CD4-positive, alpha-beta T cell treated with Interferon alpha-2 for 1 hour (primary cell): ENCODE data around the gene CUL4A.

ENCODE experiments used
- DNase-seq, 2 donors: peaks; one replicate each; pipeline ENCODE4 v3.0.0-alpha.2; 2020 to 2022

Gene CUL4A

DNA sequence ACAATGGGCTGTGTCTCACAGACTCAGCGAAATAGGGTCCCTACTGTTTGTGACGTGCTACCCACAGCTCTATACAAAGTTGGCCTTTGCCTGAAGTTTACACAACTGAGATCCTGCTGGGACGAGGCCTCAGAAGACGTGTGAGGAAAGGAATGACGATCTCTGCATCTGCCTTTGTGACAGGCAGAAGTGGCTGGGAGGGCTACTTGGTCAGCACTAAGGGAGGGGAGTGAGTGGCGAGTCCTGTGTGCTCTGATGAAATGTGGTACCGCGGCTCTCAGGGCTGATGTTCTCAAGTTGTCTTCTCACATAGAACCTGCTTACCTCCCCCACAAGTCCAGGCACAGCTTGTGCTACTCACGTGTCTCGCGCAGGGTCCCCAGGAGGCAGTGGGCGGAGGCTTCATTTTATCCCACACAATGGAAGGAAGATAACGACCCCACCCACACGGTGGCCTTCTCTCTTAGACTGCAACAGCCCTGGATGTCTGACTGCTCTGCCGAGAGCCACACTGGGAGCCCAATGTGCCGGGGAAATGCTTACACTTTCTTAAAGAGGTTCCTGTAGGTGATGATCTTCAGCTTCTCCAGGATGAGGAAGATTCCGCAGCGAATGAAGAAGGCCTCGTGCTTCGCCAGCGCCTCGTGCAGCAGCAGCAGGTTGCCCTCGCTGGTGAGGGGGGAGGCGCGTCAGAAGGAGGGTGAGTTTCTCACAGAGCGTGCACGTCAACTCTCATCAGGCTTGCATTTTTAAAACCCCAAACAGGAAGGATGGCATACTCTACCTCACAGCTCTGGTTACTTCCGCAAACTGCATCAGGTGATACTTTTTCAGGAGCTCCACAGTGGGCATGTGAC, 29.8 kb upstream of the CUL4A start:
- DNase-seq: peak in 1 of 2 donors; percentile 37

DNA sequence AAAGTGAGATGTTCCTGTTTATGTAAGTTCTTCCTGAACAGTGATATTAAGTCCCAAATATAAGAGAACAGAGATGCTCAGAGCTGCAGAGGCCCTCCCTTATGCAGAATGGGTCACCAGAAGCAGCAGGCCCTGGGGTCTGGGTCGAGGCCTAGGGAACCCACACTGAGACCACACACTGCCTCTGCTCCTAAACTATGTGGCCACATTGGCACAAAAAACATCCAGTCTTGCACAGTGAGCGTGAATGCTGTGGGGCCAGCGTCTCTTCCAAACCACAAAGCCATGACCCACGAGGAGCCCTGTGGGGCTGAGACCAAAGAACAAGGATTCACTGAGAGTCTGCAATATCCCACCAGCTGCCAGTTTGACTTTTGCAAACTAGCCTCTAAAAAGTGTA, 27.4 kb upstream of the CUL4A start:
- no peak for DNase-seq

DNA sequence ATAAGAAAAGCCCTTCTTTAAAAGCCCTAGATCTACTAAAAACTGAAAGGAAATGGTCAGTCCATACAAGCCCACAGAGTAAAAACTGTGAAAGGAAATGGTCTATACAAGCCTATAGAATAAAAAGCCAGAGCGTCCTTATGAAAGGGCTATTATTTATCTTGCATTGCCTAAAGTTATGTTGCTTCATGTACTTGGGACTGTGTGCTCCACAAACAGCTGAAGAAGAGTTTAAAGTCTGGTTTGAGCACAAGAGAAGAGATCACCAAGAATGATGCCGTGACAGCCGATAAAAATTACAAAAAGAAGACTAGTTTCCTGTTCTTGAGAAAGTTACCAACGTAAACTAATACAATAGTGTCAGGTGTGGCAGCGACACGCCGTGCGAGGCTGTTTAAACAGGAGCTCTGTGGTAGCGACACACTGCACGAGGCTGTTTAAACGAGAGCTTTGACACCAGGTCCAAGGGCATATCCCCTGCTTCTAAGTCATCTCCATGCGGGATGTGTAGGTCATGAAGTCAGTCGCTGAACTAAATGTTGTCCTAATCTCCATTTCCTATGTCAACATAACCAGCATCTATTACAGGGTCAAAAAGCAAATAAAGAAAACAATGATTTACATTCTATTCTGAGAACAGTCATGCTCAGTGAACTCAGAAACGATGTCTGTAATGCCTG, 25.8 kb upstream of the CUL4A start:
- DNase-seq: no peak

DNA sequence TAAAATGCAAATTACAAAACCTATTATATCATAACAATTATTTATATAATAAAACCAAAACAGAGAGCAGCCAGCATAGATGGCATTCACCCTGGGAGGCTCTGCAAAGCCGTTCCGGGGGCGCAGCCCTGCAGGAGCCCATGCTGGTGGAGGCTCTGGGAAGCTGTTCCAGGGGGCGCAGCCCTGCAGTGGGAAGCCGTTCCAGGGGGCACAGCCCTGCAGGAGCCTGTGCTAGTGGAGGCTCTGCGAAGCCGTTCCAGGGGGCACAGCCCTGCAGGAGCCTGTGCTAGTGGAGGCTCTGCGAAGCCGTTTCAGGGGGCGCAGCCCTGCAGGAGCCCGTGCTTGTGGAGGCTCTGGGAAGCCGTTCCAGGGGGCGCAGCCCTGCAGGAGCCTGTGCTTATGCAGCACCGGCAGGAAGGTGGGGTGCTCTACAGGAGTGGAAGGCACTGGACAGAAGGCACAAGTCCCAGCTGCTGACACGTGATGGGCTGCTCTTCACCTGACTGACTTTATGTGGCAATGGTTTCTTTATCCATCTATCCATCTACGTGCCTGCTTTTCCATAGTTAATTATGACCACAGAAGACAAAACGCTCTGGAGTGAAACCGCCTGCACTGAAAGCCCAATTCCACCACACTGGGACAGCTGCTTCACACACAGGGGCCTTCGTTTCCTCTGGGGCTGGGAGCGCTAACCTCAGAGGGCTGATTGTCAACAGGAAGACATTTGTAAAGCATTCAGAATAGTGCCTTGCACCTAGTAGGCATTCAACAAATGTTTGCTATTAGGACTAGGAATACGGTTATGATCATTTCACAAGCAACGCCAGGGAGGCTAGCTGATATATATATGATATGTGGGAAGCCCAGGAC, 24.6 kb upstream of the CUL4A start:
- DNase-seq: peak in 1 of 2 donors; percentile 51

DNA sequence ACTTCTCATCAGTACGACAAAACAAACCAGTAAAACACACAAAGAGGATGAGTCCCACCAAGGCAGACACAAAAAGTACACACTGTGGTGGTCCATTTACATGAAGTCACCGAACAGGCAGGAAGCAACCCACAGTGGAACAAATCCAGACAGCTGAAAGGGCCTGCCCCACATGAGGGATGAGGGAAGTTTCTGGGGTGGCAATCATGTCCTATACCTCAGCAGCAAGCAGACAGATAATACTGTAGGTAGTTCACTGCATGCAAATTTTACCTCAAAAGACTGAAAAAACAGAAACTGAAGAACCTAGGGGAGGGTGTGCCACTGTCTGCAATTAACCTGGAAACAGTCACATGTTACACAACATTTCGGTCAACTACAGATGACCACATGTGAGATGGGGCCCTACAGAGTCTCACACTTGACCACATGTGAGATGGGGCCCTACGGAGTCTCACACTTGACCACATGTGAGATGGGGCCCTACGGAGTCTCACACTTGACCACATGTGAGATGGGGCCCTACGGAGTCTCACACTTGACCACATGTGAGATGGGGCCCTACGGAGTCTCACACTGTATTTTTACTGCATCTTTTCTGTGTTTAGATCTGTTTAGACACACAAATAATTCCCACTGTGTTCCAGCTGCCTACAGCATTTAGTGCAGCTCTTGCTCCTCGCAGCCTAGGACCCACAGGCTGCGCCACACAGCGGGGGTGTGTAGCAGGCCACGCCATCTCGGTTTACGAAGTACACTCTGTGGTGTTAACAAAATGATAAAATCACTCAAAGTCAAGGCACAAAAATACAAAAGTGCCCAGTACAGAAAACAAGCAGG, 23.1 kb upstream of the CUL4A start:
- DNase-seq: peak; percentile 28 to 46

DNA sequence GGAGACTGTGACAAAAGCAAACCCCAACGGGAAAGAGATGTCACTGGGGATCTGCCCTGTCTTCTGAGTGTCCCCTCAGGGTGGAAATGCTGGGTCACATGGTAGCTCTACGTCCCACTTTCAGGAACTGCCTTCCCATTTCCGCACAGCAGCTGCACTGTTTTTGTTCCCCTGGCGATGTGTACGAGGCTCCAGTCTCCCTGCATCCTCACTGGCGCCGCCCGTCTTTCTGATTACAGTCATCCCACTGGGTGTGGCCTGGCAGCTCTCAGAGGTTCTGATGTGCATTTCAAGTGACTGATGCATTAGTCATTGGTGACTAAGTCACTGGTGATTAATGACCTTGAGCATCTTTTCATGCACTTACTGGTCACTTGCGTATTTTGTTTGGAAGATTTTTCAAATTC, 22.1 kb upstream of the CUL4A start:
- DNase-seq: peak; percentile 27 to 66

DNA sequence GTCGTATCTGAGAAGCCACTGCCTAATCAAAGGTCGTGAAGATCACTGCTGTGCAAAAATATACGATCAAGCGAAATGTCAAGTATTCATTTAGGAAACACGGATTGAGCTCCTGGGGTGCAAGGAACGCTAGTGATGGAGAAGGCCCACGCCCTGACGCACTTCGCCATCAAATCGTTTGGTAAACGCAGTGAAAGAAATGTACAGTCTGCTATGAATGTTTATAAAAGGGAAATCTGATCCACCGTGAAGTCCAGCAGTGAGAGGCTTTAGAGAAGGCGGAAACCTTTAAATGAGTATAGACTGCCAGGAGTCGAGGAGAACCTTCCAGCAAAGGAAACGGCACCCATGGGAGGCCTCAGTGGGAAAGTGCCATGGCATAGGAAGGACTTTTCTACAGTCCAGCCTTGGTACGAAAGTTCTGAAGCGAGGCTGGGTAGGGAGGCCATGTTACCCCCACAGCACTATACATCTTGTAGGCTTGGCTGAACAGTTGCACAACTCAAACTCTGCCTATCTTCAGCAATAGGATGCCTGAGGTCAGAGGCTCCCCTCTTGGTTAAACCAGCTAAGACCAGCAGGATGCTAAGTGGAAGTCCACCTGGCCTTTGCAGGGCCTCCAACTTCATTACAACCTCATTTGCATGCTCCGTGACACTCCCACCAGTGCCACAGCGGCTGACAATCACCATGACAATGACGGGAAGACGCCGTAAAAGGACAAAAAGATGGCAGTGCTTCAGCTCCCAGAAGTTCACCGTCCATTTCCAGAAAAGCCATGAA, 21.3 kb upstream of the CUL4A start:
- no peak for DNase-seq

DNA sequence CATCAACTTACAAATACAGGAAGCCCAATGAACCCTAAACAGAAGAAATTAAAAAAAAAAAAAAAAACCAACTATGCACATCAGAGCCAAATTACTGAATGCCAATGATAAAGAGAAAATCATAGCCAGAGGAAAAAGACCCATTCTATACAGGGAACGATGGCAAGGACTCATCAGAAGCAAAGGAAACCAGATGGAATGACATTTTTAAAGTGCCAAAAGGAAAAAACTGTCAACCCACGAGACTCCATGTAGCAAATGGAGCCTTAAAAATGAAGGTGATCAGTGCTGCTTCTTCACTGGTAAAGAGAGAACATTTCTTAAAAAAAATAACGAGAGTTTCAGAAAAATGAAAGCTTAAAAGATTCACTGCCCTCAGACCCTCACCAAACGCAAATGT, 19.2 kb upstream of the CUL4A start:
- no peak for DNase-seq

DNA sequence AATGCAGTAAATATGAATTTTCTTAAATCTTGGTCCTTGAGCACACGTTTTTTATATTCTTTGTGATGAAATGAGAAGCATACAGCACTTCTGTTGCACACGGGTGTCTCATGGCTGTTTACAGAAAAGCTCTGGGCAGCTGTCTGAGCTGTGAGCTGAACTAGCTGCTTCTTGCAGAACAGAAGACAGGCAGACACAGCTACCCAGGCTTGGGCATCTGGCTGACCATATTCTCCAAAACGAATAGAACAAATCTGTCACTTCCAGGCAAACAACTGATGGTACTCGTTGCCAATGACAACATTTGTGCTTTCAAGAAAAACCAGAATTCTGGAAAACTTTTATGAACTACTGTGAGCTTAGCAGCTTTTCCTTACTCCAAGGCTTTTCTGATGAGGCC, 17.1 kb upstream of the CUL4A start:
- no peak for DNase-seq

DNA sequence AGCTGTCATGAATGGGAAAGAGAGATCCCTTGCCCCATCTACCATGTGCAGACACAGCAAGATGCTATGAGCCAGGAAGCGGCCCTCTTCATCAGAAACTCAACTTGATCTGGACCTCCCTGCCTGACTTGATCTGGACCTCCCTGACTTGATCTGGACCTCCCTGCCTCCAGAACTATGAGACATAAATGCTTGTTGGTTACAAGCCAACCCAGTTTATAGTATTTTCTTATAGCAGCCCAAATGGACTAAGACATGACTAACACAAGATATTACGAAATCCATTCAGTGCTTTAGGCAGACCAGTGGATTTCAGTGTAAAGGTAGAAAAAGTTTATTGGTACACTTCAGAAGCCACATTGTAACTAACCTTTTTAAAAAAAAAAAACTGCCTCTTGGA, 16.5 kb upstream of the CUL4A start:
- DNase-seq: no peak

DNA sequence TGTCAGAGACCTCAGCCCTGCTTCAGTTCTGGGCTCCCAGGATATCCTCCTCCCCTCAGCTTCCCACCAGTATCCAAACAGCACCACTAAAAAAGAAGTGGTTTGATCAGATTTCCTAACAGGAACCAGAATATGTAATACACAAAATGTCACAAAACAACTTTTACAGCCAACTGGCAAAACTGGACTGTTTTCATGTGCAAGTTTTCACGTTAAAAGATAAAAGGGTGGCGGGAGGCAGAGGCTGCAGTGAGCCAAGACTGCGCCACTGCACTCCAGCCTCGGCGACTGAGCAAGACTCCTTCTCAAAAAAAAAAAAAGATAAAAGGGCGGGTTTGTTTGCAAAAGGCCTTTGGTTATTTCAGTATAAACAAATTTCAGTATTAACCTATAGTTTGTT, 14.1 kb upstream of the CUL4A start:
- DNase-seq: no peak

DNA sequence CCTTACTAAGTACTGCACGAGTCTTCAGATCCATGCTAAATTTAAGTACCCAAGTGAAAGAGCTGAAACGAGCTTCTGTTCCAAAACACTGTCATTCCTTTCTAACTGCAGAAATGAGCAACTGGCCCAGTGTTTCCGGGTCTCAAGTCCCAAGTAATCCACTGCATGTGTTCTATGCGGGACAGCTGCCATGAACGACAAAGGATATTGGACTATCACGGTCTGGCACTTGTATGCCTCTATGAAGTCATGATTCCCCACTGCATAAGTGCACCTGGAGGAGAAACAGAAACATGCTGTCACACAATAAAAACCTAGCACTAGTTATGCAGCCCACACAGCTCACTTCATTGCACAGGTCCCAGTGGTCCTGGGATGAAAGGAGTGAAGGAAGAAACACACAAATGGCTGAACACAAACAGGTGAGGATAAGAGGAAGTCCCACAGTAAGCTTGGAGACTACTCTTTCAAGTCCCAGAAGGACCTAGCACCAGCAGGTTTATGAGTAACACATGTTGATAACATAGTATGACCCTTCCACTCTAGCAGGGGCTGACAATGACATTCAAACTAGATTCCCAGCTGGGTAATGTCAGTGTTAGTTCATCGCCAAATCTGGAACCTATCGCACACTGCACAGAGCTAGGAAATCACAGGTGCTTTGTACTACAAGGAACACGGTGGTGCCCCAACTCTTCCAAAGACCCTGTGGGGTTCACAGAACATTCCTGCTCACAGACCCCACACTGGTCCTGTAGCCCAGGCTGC, 12.3 kb upstream of the CUL4A start:
- no peak for DNase-seq

DNA sequence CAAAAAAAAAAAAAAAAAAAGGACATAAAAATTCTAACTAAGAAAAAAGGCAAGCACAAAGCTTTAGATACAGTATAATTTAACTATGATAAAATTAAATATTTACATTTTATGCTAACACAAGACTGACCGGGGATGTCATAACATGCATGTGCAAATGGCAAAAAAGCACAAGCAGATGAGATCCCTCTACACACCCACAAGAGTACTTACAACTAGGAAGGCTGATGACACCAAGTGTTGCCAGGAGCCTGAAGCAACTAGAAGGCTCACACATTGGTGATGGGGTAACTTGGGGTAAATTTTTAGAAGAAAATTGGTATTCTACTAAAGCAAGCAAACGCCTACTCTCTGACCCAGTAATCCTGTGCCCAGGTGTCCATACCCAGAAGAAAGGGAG, 7.6 kb upstream of the CUL4A start:
- DNase-seq: no peak

DNA sequence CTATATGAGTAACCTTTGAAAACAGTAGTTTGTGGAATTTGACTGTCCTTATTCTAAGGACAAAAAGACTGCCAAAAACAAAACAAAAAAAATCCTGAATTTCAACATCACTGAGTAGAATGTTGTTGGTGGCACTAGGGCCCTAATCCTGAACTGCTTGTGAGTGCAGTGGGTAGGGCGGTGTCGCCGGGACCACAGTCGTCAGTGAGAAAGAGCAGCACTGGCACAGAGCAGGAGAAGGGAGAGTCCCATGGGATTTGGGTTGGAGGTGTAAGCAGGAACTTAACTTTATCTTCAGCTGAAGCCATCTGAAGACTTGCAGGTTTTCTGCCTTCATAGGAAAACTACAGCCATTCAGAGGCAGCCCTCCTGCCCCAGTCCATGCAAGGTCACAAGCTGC, 6.5 kb upstream of the CUL4A start:
- DNase-seq: no peak

DNA sequence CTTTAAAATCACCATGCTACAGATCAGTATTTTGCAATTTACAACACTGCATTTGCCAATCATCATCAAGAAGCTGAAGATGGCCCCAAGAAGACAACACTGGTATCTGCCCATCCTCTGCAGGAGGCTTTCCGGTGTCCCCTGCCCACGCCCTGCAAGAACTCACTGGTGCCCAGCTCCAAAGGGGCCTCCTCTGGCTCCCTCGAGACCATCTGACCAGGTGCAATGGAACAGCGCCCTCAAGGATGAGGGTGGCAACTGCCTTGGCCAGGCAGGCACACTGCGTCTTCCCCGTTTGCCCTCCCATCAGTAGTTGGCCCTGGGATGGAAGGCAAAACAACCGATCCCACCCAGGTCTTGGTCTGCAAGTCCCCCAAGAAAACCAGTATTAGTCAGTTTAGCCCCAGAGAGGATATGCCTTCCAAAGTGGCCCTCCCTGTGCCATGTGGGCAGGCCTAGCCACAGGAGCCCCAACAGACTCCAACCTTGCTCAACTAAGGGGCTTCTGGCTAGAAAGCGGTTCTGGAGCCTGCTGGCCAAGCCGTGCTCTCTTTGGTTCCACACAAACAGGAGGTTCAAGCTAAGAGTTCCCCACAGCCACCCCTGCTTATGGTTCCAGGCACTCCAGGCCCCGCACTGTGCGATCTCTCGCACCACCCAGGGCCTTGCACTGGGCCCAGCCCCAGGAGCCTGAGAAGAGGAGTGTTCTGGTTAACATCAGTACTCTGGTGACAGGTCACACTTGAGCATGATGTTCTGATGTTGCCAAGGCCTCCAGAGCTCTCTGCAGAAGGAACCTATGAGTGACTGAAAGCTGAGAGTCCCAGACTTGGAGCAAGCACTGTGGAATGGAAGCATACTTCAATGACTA, 5.7 kb upstream of the CUL4A start:
- DNase-seq: no peak

DNA sequence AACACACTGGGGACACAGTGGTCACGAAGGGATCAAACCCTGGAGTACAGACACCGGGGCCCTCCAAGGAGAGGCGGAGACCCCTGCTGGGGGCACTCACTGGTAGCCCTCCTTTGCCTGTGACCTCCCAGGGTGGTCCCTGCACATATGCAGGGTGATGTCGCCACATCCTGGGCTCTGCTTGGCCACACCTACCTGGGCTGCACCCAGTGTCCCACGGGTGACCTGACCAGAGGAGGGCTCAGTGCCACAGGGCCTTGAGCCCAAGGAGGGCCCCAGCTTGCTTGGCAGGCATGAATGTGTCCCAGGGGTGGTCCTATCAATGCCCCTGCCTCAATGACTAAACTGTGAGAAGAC, 5.1 kb upstream of the CUL4A start:
- no peak for DNase-seq

DNA sequence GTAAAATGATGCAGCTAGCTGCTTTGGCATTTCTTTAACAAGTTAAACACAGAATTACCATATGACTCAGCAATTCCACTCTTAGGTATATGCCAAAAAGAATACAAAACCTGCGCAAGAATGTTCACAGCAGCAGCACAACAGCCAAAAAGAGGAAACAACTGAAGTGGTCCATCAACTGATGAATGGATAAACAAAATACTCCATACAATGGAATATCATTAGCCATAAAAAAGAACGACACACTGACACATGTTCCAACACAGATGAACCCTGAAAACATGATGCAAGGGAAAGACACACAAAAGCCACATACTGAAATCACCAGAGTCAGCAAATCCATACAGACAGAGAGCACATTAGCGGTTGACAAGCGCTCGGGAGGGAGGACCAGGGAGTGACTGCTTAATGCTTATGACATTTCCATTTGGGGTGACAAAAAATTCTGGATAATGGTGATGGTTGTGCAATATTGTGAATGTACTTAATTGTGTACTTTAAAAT, 3.9 kb upstream of the CUL4A start:
- no peak for DNase-seq

DNA sequence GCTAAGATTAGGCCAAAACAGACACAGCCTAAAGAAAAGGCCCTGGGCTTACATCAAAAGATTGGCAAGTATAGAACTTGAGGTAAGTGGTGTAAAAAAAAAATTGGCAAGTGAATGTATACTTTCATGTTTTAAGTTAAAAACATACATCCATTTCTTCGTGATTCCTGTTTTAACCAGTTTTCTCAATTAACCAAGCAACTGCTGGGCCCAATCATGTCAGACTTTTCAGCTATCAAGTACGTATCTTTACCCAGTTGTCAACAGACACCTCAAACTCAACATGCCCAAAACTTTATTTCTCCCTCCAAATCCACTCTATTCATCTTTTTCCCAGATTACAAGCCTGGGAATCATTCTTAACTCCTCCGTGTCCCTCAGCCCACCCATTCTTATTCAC, 2.0 kb upstream of the CUL4A start:
- no peak for DNase-seq

DNA sequence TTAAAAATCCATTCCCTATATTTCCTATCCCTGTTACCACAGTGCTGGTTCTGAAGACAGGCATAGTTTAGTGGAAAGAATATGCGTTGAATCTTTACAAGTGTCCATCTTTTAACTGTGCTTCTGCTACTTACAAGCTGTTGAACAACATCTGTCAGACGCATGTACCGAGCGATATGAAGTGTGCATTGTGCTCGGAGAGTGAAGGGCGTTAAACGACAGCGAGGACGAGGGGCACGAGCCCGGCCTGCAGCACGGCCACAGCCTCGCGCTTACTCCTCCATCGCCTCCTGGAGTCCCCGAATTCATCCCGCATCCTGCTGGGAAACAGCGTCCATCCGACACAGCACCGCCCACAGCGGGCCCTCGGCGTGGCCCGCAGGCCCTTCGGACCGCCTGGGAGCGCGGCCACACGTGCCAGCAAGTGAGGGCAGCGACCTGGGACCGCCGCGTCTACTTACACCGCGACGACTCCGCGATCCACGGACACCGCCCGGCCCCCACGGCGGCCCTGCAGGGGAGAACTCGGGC, 1.5 kb upstream of the CUL4A start:
- no peak for DNase-seq
